Measurements from ENCODE around the gene DACH1.
"Not testable (repeated sequence)": the region's sequence is repeated elsewhere in the genome, so short reads cannot be mapped to it uniquely, and the experiment has no call there.

DACH1 gene

DNA sequence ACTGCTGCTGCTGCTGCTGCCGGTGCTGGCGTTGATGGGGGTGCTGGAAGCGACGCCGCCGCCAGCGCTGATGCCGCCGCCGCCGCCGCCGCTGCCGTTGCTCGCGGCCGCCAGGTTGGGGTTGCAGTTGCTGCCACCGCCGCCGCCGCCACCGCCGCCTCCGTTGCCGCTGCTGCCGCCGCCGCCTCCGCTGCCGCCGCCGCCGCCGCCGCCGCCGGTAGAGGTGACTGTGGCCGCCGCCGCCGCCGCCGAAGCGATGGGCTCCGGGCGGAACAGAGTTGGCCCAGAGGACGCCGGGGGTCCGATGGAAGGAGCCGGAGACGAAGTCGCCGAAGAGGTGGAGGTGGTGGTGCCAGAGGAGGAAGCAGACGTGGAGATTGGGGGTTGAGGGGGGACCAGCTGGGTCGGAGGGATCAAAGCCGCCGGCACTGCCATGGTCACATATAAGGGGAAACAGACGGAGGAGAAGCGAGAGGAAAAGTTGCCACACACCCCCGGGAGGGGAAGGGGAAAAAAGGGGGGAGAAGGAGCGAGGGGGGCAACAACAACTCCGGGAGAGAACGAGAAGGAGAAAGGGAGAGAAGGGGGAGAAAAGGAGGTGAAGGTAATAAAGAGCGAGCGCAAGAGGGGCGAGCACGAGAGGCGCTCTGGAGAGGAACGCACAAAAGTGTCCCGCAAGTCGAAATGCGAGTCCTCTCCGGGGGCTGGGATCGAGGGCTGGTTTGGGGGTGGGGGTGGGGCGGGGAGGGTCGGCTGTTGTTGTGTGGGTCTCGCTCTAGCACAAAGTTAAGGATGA lies 471 bp downstream of the DACH1 start:
- DNase-seq (ENCODE audit: low read depth in 2 of 2), result no peak

DNA sequence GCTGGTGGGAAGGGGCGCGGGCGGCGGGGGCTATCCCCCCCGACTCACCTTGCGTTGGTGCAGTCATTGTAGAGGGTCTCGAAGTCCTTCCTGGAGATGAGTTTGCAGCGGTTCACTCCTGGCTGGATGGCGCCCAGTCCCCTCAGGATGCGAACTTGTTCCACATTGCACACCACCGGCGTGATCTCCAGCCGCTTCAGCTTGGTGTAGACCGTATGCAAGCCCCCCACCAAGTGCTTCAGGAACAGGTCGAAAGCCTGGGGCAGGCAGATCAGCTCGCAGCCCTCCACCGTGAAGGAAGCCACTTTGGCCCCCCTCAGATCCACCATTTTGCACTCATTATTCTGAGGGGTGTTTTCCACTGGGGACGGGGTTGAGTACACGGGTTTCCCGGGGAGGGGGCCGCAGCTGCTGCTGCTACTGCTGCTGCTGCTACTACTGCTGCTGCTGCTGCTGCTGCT lies 1.1 kb downstream of the DACH1 start:
- no peak for DNase-seq (ENCODE audit: low read depth in 2 of 2)

DNA sequence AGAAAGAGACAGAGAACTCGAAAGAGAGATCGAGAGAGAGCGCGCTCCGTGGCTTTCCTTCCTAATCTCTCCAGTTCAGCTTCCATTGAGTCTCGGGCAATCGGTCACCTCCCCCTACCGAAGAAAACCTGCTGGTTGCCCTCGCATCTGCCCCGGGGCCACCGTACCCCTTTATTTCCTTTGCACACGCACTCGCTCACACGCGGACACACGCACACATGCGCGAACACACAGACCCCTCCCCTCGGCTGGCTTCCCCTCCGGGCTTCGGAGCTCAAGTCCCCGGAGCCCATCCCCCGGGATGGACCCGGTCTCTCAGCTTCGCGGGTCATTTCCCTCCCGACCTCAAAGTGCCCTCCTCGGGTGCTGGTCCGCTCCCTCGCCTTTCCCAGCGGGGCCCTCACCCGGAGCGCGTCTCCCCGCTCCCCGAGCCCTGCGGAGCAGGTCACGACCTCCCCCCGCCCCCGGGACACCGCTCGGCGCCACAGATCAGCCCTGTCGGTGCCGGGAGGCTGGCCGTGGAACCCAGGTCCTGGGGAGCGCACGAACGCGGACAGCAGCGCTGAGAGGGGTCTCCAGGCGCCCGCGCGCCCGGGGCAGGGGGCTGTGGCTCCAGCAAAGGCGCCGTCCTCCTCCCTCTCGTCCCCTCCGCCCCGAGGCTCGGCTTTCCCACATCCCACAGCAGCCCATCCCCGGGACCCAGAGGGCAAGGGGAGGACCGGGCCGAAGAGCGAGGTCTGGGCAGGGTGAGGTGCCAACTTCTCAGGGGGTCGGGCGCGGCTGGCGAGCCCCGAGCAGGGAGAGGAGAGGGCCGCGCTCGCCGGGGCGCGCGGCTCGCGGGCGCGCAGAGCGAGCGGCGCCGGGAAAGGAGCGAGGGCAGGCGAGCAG lies 1.8 kb downstream of the DACH1 start:
- no peak for DNase-seq (ENCODE audit: low read depth in 2 of 2)

DNA sequence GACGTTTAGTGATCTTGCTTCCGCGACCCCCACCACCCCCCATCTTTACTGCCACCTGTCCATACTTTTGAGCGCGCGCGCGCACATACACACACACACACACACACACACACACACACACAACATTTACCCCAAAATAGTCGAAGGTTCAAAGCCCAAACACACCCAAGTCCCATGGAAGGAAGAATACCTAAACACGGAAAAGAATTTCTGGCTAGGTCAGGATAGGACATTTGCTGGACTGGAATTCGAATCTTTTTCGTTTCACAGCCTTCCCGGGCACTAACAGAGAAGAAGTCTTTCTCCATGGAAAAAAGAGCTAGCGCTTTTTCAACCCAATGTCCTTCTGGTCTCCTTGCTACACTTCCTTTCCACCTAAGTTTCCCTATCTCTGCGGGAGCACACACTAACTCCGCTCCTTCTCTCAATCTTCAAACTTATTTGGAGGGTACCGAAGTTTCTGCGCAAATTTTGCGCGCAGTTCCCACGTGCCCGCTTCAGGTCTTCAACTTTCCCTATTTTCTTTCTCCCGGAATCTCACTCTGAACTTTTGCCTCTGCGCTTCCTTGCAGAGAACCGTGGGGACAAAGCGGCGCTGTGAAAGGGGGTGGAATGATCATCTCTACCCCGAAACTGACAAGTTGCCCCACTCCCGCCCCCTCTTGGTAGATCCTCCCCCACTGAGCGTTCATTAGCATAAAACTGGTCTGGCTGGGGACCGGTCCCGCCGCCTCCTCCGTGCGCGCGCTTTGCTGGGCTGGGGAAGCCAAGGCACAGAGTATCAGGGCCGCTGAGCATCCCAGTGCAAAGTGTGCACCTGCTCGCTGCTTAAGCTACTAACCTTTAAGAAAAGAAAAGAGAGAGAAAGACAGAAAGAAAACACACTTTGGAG lies 2.7 kb downstream of the DACH1 start:
- no peak for DNase-seq (ENCODE audit: low read depth in 2 of 2)

DNA sequence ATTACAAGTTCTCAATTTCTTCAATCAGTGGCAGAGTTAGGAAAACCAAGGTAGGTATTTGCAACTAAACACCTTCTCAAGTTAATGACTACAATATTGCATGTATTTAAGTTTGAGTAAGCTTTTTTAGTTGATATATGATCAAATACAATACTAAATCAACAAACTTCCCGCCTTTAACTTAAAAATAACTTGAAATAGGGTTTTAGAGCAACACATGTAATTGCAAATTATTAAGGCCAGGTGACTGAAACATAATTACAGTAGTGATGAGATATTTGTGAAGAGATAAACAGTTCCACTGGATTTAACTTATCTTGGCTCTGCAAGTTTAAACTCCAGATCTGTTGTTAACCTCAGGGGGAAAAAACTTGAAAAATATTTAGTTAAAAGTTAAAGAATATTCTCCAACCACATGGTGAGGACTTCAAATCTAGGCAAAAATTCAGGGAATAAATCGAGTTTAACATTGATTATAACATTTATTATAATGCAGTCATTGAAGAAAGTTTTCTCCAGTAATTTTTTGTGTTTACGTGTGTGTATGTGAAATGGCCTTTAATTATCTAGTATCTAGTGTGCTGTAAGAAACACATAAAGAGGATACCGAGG lies 3.6 kb downstream of the DACH1 start:
- no peak for DNase-seq (ENCODE audit: low read depth in 2 of 2)

DNA sequence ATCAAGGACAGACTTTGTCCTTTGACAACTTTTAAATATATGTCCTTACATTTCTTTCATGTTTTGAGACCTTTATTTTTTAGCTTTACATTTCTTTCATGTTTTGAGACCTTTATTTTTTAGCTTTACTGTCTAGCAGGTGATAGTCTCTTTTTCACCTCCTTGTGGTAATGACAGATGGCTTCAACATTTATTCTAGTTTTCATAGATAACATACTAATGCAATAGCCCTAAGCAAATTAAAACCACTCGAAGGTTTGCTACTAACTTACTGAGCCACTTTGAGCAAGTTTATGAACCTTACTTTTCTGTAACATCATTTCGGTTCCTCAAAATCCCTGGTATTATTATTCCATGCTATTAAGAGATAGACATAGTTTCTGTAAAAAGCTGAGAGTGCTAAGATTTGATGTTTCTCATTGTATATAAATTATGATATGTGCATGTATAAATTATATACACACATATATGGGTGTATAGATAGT lies 4.5 kb downstream of the DACH1 start:
- DNase-seq (ENCODE audit: low read depth in 2 of 2), result no peak

DNA sequence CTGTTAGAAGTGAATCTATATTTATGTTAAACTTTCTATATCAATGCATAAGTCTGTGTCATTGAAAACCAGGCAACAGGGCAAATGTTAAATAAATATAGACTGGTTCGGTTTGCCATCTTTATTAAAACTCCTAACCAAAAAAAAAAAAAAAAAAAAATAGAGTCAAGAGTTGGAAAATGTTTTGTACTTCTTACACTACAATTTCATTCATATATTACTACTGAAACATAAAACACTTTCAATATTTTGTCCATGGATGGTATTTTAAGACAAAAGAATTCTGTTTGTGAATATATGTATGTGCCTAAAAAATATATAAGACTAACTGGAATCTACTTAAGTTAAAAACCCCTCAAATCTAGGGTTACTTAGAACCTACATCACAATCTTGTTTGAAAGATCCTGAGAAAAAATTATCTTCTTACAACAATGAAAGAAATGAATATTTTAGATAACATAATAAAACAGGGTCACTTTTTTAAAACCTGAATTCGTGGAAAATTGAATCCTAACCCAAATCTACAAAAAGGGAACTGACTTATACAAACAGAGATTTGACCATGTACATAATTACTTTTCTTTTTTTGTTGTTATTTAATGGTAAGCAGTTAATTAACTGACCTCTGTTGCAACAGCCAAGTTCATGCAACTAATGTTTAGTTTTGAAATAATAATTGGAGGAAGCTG lies 5.1 kb downstream of the DACH1 start:
- no peak for DNase-seq (ENCODE audit: low read depth in 2 of 2)

DNA sequence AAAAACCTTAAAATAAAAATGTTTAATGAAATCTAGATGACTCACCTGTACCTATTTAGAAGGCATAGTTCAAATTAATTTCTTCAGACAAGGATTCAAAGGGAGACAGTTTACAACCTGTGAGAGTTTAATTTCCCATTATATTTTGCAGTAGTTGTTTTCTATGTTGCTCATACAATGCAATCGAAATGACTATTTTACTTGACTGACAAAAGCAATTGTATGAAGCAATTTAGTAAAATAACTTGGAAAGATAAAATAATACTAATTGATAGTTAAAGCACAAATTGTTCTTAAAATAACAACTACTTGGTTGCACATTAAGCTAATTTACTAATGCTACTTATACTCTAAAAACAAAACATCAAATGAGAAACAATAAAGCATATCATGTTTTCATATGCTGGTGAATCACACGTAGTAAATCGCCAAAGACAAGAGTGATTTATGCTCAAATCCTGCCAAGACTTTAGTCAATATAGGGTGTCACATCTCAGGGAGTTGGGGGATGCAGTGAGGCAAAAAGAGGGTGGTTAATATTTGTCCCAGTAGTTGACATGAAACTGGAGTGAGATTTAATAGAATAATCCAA lies 6.4 kb downstream of the DACH1 start:
- DNase-seq (ENCODE audit: low read depth in 2 of 2), result no peak

DNA sequence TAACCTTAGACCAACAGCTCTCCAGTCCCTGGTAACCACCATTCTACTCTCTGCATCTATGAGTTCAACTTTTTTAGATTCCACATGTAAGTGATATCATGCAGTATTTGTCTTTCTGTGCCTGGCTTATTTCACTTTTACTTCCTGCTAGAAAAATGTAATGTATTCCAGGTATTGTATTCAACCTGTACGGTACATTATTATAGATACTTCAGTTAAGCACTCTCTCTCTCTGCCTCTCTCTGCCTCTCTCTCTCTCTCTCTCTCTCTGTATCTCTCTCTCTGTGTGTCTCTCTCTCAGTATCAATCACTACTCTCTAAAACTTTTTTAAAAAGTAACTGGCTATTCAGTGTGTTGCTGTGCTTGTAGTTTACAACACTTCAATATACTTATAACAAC lies 8.4 kb downstream of the DACH1 start:
- no peak for DNase-seq (ENCODE audit: low read depth in 2 of 2)

DNA sequence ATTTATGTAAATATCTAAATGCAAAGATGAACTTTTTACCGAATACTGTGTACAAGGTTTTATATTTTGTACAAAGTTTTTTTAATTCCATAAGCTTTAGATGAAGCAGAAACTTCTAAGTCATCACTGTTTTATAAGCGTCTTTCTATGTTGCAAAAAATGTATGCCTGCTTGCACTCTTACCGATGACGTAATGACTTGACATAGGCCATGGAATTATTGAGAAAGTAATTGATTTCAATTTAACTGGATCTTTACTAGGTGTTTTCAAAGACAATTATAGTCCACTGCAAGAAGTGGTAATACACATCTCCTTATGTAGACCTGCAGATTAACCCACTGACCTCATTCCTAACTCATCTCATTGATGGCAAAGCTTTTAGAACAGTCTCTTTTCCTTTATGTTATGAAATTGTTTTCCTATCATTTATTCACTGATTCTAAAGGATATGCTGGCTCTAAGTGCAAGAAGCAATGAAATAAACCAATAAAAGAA lies 10.4 kb downstream of the DACH1 start:
- no peak for DNase-seq (ENCODE audit: low read depth in 2 of 2)

DNA sequence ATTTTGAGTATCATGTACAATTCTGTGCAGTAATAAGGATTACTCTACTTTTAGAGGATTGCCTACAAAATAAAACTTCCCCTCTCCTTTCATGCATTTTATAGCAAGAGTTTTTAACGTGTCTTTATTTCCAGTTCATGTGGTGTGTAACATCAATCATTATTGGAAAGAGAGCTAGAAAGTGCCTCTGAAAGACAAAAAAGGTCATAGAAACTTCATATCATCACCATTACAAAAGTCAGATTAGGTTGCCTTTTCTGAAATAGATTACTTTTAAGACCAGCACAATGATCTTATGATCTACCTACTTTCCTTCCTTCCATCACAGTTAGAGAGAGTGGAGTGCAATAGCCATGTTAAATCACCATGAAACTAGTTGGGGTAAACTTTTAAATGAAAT lies 12.6 kb downstream of the DACH1 start:
- DNase-seq (ENCODE audit: low read depth in 2 of 2), result no peak

DNA sequence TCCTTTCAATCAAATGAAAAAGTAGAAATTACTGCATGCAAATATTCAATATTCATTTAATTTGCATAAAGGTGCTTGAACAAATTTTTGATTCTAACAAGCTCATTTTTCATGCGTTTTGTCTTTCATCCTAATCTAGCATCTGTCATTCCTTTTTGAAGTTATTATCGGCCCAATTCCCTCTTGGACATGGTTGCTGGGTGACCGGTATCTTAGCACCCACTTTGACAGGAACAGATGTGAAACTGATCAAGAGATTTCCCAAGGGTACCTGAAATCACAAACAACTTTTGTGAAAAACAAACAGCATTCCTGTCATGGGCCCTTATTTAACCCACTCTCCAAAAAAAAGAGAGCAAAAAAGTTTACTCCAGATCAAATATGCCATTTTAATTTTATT lies 13.3 kb downstream of the DACH1 start:
- no peak for DNase-seq (ENCODE audit: low read depth in 2 of 2)

DNA sequence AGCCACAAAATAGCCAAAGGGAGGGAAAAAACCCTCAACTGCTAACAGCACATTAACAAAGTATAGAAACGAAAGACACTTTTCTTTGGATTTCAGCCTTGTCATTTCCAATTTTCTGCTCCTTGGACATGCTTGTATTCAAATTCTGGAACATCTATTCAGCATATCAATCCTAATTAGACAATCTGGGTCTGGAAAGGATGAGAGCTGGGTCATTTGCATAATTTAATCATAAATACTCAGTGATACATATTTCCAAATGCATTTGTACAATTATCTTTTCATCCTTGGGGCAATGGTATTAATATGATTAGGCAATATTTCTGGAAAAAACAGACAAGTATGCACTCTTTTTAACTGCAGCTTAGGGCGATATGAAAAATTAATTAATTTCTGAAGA lies 14.3 kb downstream of the DACH1 start:
- DNase-seq (ENCODE audit: low read depth in 2 of 2), result no peak

DNA sequence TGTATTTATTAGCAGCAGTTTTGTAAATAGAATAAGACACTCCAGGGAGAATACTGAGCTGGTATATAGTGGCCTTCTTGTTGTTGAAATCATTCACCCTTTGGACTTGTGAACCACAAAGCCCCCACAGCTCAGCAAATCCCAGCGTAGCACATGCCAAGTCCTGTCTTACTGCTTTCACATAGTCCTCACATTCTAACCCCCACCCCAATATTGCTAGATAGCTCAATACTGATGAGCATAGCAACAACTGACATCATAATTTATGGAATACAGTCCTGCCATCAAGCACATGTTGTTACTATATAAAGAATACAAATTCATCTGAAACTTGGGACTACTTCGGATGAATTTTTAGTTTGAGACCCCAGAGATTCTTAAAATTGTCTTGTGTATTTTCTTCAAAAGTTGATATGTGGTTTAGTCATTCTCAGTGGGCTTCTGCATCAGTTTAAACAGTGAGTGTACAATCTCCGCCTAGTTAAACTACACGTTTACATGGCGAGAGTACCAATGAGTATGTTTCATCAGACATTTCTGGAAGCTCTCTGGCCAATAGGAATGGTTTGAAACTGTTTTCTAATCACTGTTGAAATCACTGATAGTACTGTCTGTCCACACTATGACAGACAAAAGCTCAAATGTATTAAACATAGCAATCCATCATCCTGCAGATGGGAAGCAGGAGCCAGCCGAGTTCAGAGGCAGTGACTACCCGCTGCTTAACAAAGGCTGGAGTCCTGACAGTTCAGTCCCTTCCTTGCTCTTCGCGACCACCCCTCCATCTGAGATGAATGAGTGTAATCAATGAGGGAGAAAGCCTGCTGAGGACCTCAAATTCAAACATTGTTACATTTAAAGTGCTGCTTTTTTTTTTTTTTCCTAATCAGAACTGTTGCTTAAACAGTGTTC lies 15.2 kb downstream of the DACH1 start:
- no peak for DNase-seq (ENCODE audit: low read depth in 2 of 2)

DNA sequence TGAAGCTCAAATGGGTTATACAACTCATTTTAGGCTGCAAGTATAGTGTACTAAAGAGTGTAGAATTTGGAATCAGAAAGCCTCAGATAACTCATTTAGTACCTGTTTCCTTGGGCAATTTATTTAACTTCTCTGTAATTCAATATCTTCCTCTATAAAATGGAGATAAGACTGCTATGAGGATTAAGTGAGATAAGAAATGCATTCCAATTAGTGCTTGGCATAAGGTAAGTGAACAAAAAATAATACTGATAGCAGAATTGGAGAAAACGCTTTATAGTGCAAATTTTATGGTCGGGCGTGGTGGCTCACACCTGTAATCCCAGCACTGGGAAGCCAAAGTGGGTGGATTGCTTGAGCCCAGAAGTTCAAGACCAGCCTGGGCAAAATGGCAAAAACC lies 25.0 kb downstream of the DACH1 start:
- no peak for DNase-seq (ENCODE audit: low read depth in 2 of 2)

DNA sequence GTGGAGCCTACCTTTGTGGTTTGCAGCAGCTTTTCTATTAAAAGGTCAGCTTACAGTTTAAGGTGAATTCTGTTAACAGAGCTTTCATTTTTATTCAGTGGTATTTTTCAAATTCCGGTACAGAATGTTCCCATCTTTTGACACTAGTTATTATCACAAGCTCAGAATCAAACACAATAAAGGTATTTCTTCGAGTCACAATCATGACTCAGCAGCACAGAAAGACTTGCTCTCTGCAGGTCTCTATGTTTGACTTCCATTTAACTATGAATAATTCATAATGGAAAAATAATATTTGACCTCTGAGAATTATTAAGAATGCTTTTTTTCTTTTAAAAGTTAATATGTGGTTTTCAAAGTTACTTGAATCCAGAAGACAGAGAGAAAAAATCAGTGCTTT lies 28.2 kb downstream of the DACH1 start:
- no peak for DNase-seq (ENCODE audit: low read depth in 2 of 2)

DNA sequence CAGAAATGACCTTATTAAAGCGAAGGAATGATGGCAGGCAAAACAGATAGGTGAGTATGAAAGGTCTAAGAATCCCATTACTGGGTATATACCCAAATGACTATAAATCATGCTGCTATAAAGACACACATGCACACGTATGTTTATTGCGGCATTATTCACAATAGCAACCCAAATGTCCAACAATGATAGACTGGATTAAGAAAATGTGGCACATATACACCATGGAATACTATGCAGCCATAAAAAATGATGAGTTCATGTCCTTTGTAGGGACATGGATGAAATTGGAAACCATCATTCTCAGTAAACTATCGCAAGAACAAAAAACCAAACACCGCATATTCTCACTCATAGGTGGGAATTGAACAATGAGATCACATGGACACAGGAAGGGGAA lies 29.4 kb downstream of the DACH1 start:
- not testable (repeated sequence) for DNase-seq (ENCODE audit: low read depth in 2 of 2)

DNA sequence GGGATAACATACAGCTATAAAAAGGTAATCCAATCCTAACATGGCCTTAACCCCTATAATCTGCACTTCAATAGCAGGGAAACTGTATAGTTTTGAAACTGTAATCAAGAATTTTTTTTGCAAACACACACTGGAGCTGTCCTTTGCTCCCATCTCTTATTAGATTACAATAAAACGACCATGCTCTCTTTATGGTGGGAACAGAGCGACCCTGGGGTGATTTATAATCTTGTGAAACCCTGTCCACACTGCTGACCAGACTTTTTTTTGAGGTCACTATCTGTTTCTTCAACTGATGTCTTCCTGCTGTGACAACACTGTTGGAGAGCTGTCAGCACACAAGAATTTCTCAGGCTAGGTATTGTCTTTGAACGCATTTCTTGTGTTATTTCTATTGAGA lies 35.3 kb downstream of the DACH1 start:
- DNase-seq (ENCODE audit: low read depth in 2 of 2), result no peak

DNA sequence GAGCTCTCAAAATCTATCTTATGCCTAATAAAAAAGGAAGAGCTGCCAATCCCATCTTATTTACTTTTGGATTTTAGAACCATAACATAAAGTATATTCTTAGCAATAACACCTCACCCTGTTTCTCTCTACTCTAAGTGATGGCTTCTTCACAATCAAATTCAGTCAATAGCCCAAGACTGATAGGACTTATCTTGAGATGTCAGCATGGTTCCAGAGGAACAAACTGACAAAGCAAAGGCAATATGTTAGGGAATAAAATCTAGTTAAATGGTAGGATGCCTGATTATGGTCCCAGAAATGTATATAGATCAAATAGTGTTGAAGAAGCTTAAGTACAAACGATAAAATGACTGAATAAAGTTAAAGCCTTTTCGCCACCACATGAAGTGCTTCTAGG lies 36.3 kb downstream of the DACH1 start:
- DNase-seq (ENCODE audit: low read depth in 2 of 2), result no peak

Measured in fibroblast of skin of left quadriceps (primary cell).